ENCODE results near the gene DPEP1.
A peak's percentile ranks its signal among the peaks of the same experiment; 100 is the strongest.
"Not testable (repeated sequence)": the region's sequence is repeated elsewhere in the genome, so short reads cannot be mapped to it uniquely, and the experiment has no call there.

Gene DPEP1

DNA sequence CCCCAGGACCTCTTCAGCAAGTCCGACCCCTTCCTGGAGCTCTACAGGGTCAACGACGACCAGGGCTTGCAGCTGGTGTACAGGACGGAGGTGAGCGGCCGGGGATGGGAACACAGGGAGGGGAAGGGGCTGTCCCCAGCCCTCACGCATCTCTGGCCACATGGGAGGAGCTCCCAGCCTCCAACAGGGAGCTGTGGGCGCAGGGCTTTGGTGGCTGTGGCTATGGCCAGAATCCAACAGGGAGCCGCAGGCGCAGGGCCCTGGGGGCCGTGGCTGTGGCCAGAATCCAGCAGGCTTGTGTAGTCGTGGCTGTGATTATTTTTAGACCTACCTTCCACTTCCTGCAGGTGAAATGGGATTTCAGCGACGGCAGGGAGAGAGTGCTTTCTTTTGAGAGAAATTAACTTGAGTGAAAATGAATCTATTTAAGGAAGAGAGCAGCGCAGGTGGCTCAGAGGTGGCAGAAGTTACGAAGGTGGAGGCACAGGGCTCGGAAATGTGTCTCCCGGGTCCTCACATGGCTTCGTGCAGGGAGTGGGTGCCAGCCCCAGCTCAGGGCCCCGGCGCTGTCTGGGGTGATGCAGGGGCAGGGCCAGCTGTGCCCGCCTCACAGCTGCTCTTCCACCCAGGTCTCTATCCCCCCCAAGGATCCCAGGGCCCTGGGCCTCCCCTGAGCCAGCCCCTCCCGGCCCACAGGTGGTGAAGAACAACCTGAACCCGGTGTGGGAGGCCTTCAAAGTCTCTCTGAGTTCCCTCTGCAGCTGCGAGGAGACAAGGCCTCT is 28.5 kb upstream of the DPEP1 start:
- Histone ChIP-seq H3K27me3 (replicated peaks; ENCODE audit: insufficient read depth, low read length) (no peaks in the 10 kb centered on the region; the same call in 1 of the 2 replicates), H4K20me1 (ENCODE audit: insufficient read depth, low read length) (no peaks in the 10 kb centered on the region), H3K9ac (ENCODE audit: low read length) (no peak overlapping the region), H3K9me3 (replicated peaks; ENCODE audit: insufficient read depth, low read length) (no peaks in the 10 kb centered on the region), H3K36me3 (replicated peaks; ENCODE audit: insufficient read depth, low read length) (no peaks in the 10 kb centered on the region), H3F3A (ENCODE audit: insufficient read depth, low read length) (no peaks in the 10 kb centered on the region), H2AFZ (ENCODE audit: low read length) (no peak overlapping the region), H3K9me2 (replicated peaks; ENCODE audit: insufficient read depth, low read length) (no peaks in the 10 kb centered on the region), H3K4me3 (ENCODE audit: low read length) (no peak overlapping the region; the same call in 1 of the 2 replicates), H3K27ac (ENCODE audit: low read length) (no peak overlapping the region), H3K4me2 (ENCODE audit: low read depth, low read length) (peak overlapping the region; percentile 54; the same call in 1 of the 2 replicates), H3K4me1 (ENCODE audit: low read length) (0 out of 2 replicates have a peak, but pooled peaks cover 3% of the 10 kb centered on the region), H3K79me2 (ENCODE audit: low read length) (no peaks in the 10 kb centered on the region)
- no peak for DNase-seq
- TF ChIP-seq EZH2 (optimal IDR thresholded peaks at IDR 0.05; ENCODE audit: low read depth, low read length) (no peak), EZH2phosphoT487 (IDR thresholded peaks at IDR 0.05; ENCODE audit: low read length) (no peak)
- TF ChIP-seq, protein P1, sequence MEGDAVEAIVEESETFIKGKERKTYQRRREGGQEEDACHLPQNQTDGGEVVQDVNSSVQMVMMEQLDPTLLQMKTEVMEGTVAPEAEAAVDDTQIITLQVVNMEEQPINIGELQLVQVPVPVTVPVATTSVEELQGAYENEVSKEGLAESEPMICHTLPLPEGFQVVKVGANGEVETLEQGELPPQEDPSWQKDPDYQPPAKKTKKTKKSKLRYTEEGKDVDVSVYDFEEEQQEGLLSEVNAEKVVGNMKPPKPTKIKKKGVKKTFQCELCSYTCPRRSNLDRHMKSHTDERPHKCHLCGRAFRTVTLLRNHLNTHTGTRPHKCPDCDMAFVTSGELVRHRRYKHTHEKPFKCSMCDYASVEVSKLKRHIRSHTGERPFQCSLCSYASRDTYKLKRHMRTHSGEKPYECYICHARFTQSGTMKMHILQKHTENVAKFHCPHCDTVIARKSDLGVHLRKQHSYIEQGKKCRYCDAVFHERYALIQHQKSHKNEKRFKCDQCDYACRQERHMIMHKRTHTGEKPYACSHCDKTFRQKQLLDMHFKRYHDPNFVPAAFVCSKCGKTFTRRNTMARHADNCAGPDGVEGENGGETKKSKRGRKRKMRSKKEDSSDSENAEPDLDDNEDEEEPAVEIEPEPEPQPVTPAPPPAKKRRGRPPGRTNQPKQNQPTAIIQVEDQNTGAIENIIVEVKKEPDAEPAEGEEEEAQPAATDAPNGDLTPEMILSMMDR (IDR thresholded peaks at IDR 0.05; ENCODE audit: low read length): no peak

DNA sequence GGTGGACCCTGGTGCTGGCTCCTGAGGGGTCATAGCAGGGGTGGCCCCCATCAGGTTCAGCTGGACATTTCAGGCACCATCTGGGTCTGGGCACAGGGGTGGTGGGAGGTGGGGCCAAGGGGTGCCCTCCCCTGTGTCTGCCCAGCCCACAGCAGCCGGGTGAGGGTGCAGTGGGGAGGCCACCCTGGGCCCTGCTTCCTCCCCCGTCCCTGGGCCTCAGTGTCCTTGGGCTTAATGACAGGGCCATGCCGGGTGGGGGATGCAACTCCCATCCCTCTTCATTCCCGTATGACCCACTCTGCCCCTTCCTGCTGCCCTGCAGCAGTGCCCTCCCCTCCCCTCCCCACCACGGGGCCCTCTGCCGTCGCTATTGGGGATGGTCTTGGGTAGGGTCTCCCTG is 27.2 kb upstream of the DPEP1 start:
- H3K27me3 ChIP-seq (replicated peaks; ENCODE audit: insufficient read depth, low read length): no peaks in the 10 kb centered on the region; the same call in 1 of the 2 replicates
- H4K20me1 ChIP-seq (ENCODE audit: insufficient read depth, low read length): no peaks in the 10 kb centered on the region
- H3F3A ChIP-seq (ENCODE audit: insufficient read depth, low read length): no peaks in the 10 kb centered on the region
- no peaks in the 10 kb centered on the region for H3K9me3 ChIP-seq (replicated peaks; ENCODE audit: insufficient read depth, low read length)
- no peak overlapping the region for H3K4me3 ChIP-seq (ENCODE audit: low read length)
- no peak overlapping the region for H2AFZ ChIP-seq (ENCODE audit: low read length)
- H3K4me1 ChIP-seq (ENCODE audit: low read length): 0 out of 2 replicates have a peak, but pooled peaks cover 3% of the 10 kb centered on the region
- H3K9ac ChIP-seq (ENCODE audit: low read length): no peak overlapping the region
- no peak overlapping the region for H3K27ac ChIP-seq (ENCODE audit: low read length)
- no peak for DNase-seq
- H3K79me2 ChIP-seq (ENCODE audit: low read length): no peaks in the 10 kb centered on the region
- H3K9me2 ChIP-seq (replicated peaks; ENCODE audit: insufficient read depth, low read length): no peaks in the 10 kb centered on the region
- H3K4me2 ChIP-seq (ENCODE audit: low read depth, low read length): no peak overlapping the region
- TF ChIP-seq EZH2 (optimal IDR thresholded peaks at IDR 0.05; ENCODE audit: low read depth, low read length): no peak
- TF ChIP-seq, protein P1 (IDR thresholded peaks at IDR 0.05; ENCODE audit: low read length): no peak
- no peak for TF ChIP-seq EZH2phosphoT487 (IDR thresholded peaks at IDR 0.05; ENCODE audit: low read length)
- H3K36me3 ChIP-seq (replicated peaks; ENCODE audit: insufficient read depth, low read length): no peaks in the 10 kb centered on the region

DNA sequence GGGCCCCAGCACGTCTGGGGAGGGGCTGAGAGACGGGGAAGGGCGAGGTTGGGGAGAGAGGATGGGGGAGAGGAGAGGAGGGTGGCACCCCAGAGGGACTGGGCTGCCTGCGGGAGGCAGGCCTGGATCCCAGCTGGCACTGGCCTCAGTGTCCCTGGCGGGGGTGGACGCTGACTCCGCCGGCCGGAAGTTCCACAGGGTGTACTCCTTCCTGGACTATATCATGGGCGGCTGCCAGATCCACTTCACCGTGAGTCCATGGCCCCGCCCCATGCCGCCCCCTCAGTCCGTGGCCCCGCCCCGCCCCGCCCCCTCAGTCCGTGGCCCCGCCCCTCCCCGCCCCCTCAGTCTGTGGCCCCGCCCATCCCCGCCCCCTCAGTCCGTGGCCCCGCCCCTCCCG is 26.6 kb upstream of the DPEP1 start:
- Histone ChIP-seq H3K27ac (ENCODE audit: low read length) (no peak overlapping the region), H3K9me2 (replicated peaks; ENCODE audit: insufficient read depth, low read length) (no peaks in the 10 kb centered on the region), H3K79me2 (ENCODE audit: low read length) (no peaks in the 10 kb centered on the region), H3K27me3 (replicated peaks; ENCODE audit: insufficient read depth, low read length) (no peaks in the 10 kb centered on the region; the same call in 1 of the 2 replicates), H3F3A (ENCODE audit: insufficient read depth, low read length) (no peaks in the 10 kb centered on the region), H3K4me2 (ENCODE audit: low read depth, low read length) (no peak overlapping the region), H3K9me3 (replicated peaks; ENCODE audit: insufficient read depth, low read length) (no peaks in the 10 kb centered on the region), H3K9ac (ENCODE audit: low read length) (no peak overlapping the region), H3K4me1 (ENCODE audit: low read length) (0 out of 2 replicates have a peak, but pooled peaks cover 3% of the 10 kb centered on the region), H4K20me1 (ENCODE audit: insufficient read depth, low read length) (no peaks in the 10 kb centered on the region), H3K4me3 (ENCODE audit: low read length) (no peak overlapping the region), H2AFZ (ENCODE audit: low read length) (no peak overlapping the region), H3K36me3 (replicated peaks; ENCODE audit: insufficient read depth, low read length) (no peaks in the 10 kb centered on the region)
- TF ChIP-seq EZH2 (optimal IDR thresholded peaks at IDR 0.05; ENCODE audit: low read depth, low read length): no peak
- TF ChIP-seq, protein P1 (IDR thresholded peaks at IDR 0.05; ENCODE audit: low read length): no peak
- TF ChIP-seq EZH2phosphoT487 (IDR thresholded peaks at IDR 0.05; ENCODE audit: low read length): no peak
- no peak for DNase-seq

DNA sequence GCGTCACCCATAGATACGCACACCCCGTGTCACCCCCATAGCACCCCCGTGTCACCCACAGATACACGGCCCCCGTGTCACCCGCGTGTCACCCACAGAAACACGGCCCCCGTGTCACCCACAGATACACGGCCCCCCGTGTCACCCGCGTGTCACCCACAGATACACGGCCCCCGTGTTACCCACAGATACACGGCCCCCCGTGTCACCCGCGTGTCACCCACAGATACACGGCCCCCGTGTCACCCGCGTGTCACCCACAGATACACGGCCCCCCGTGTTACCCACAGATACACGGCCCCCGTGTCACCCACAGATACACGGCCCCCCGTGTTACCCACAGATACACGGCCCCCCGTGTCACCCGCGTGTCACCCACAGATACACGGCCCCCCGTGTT is 25.8 kb upstream of the DPEP1 start:
- H3K9me2 ChIP-seq (replicated peaks; ENCODE audit: insufficient read depth, low read length); H3K27me3 ChIP-seq (replicated peaks; ENCODE audit: insufficient read depth, low read length); H3K9ac ChIP-seq (ENCODE audit: low read length); DNase-seq; H3K27ac ChIP-seq (ENCODE audit: low read length); H3K4me2 ChIP-seq (ENCODE audit: low read depth, low read length); H2AFZ ChIP-seq (ENCODE audit: low read length); H3K4me1 ChIP-seq (ENCODE audit: low read length); H3K4me3 ChIP-seq (ENCODE audit: low read length); H3K79me2 ChIP-seq (ENCODE audit: low read length); H3K36me3 ChIP-seq (replicated peaks; ENCODE audit: insufficient read depth, low read length); H4K20me1 ChIP-seq (ENCODE audit: insufficient read depth, low read length); H3K9me3 ChIP-seq (replicated peaks; ENCODE audit: insufficient read depth, low read length); H3F3A ChIP-seq (ENCODE audit: insufficient read depth, low read length): not testable (repeated sequence)

Measured in MM.1S (cell line).